SW480 (cell line): ENCODE data around the gene COPB2.
"Not testable (repeated sequence)": the region's sequence is repeated elsewhere in the genome, so short reads cannot be mapped to it uniquely, and the experiment has no call there.

Source experiments
- DNase-seq: peaks from one replicate; pipeline ENCODE4 v3.0.0-alpha.2; 2016; ENCODE audit warnings: low spot score

COPB2 gene

GRCh38 chr3:139378587-139379241 lies 10.7 kb downstream of the COPB2 start:
- DNase-seq: no peak

- no peak for DNase-seq
These were observed 12.1 kb downstream of the COPB2 start for GRCh38 chr3:139377378-139377777.

GRCh38 chr3:139374099-139374498 lies 15.3 kb downstream of the COPB2 start:
- no peak for DNase-seq

GRCh38 chr3:139364549-139364948 lies 24.9 kb downstream of the COPB2 start:
- DNase-seq: no peak

- no peak for DNase-seq
These were observed 28.2 kb downstream of the COPB2 start for GRCh38 chr3:139361276-139361675.

GRCh38 chr3:139358841-139359562 lies 30.4 kb downstream of the COPB2 start:
- no peak for DNase-seq

GRCh38 chr3:139357899-139358298 lies 31.5 kb downstream of the COPB2 start:
- no peak for DNase-seq

- no peak for DNase-seq
These were observed 33.6 kb downstream of the COPB2 start for GRCh38 chr3:139355891-139356290.

- no peak for DNase-seq
These were observed 34.0 kb downstream of the COPB2 start for GRCh38 chr3:139355476-139355875.

GRCh38 chr3:139354661-139355060 lies 34.8 kb downstream of the COPB2 start:
- no peak for DNase-seq

- peak; percentile 75 for DNase-seq
These were observed 35.4 kb downstream of the COPB2 start for GRCh38 chr3:139353920-139354556.

- DNase-seq: no peak
These were observed 42.7 kb downstream of the COPB2 start for GRCh38 chr3:139346771-139347170.

GRCh38 chr3:139343895-139344856 lies 45.3 kb downstream of the COPB2 start, which contains the start of gene MRPS22:
MRPS22 (plus strand) TSS chr3:139344020; CDS start chr3:139344027, 7 bp downstream.
- DNase-seq: peak; percentile 94

GRCh38 chr3:139342054-139342453 lies 47.4 kb downstream of the COPB2 start:
- DNase-seq: no peak

GRCh38 chr3:139340784-139341183 lies 48.7 kb downstream of the COPB2 start:
- DNase-seq: no peak

- DNase-seq: peak; percentile 56
These were observed 50.1 kb downstream of the COPB2 start for GRCh38 chr3:139339219-139339906.

- DNase-seq: no peak
These were observed 51.0 kb downstream of the COPB2 start for GRCh38 chr3:139338405-139338804.

- not testable (repeated sequence) for DNase-seq
These were observed 54.8 kb downstream of the COPB2 start for GRCh38 chr3:139334675-139335074.

GRCh38 chr3:139332092-139332491 lies 57.4 kb downstream of the COPB2 start:
- DNase-seq: no peak

- peak; percentile 89 for DNase-seq
These were observed 60.0 kb downstream of the COPB2 start for GRCh38 chr3:139329364-139329850.

- DNase-seq: no peak
These were observed 61.1 kb downstream of the COPB2 start for GRCh38 chr3:139328356-139328755.
